ENCODE results near the gene JAZF1.

Gene JAZF1

DNA sequence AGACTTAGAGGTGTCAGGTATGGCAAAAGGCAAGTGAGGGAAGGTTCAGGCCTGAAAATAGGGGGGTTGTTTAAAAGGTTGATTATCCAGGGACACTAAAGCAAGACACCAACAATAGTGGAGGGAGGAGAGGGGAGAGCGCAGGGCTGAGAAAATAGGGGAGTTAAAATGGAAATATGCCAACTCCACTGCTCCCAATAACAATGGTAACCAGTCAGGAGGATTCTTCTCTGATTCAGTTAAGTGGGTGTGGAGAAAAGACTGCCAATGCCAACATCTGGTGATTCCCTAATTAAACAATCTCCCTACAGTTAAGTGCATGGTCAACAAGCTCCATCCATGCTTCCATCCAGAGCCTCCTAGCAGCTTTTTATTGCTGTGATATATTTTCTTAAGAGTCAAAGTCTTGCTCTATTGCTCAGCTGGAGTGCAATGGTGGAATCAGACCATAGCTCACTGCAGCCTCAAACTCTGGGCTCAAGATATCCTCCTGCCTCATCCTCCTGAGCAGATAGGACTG, 183.3 kb downstream of the JAZF1 start:
- in situ Hi-C loops (cut with HindIII; ENCODE audit: low pct_ligation_motif_present, low sequenced_read_pairs) = no loop called here
- Histone ChIP-seq H3K4me3 (ENCODE audit: low read depth, low read length) (no peak overlapping the region), H3K27me3 (replicated peaks) (no peaks in the 10 kb centered on the region), H3K36me3 (replicated peaks) (no peaks in the 10 kb centered on the region), H3K27ac (no peak overlapping the region)
- TF ChIP-seq, protein P1, sequence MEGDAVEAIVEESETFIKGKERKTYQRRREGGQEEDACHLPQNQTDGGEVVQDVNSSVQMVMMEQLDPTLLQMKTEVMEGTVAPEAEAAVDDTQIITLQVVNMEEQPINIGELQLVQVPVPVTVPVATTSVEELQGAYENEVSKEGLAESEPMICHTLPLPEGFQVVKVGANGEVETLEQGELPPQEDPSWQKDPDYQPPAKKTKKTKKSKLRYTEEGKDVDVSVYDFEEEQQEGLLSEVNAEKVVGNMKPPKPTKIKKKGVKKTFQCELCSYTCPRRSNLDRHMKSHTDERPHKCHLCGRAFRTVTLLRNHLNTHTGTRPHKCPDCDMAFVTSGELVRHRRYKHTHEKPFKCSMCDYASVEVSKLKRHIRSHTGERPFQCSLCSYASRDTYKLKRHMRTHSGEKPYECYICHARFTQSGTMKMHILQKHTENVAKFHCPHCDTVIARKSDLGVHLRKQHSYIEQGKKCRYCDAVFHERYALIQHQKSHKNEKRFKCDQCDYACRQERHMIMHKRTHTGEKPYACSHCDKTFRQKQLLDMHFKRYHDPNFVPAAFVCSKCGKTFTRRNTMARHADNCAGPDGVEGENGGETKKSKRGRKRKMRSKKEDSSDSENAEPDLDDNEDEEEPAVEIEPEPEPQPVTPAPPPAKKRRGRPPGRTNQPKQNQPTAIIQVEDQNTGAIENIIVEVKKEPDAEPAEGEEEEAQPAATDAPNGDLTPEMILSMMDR (IDR thresholded peaks at IDR 0.05; ENCODE audit: low read depth, low read length, missing control alignments) = no peak
- DNase-seq = no peak

DNA sequence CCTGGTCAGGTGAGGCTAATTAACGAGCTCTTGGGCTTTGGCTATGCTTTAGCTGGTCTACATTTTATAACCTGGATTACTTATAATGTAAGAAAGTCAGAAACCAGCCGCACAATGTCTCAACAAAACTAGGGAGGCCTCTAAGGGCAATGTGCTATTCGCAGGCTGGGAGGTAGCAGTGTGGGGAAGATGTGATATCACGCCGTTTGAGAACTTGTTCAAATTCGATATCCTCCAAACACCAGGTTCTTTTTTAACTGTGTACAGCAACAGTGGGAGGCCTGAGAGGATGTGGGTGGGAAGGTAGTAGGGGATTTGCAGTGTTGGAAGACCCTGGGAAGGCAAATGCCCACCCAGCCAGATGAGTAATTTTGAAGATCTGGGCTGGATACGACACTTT, 184.5 kb downstream of the JAZF1 start:
- TF ChIP-seq, protein P1 (IDR thresholded peaks at IDR 0.05; ENCODE audit: low read depth, low read length, missing control alignments) = no peak
- no peak for DNase-seq
- Histone ChIP-seq H3K27me3 (replicated peaks) (no peaks in the 10 kb centered on the region), H3K4me3 (ENCODE audit: low read depth, low read length) (no peak overlapping the region), H3K36me3 (replicated peaks) (no peaks in the 10 kb centered on the region), H3K27ac (no peak overlapping the region)
- in situ Hi-C loops (cut with HindIII; ENCODE audit: low pct_ligation_motif_present, low sequenced_read_pairs) = no loop called here

DNA sequence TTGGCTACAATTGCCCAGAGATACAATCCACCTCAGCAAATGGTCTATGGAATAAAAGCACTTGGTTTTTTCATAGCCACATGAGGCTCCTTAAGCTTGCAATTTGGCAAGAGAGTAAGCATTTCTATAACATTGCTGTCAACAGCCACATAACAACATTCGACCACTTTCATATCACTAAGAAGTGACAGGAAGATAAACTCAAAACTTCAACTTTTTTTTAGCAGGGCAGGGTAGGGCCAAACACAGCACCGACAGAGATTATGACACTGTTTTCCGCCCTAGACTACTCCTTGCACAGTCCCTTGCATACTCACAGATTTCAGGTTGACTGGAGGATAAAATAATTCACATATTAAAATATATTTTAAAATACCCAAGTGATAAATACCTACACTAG, 185.4 kb downstream of the JAZF1 start:
- no peaks in the 10 kb centered on the region for H3K36me3 ChIP-seq (replicated peaks)
- TF ChIP-seq, protein P1 (IDR thresholded peaks at IDR 0.05; ENCODE audit: low read depth, low read length, missing control alignments) = no peak
- no peak overlapping the region for H3K4me3 ChIP-seq (ENCODE audit: low read depth, low read length)
- in situ Hi-C loops (cut with HindIII; ENCODE audit: low pct_ligation_motif_present, low sequenced_read_pairs) = no loop called here
- H3K27ac ChIP-seq = no peak overlapping the region
- no peak for DNase-seq
- no peaks in the 10 kb centered on the region for H3K27me3 ChIP-seq (replicated peaks)

DNA sequence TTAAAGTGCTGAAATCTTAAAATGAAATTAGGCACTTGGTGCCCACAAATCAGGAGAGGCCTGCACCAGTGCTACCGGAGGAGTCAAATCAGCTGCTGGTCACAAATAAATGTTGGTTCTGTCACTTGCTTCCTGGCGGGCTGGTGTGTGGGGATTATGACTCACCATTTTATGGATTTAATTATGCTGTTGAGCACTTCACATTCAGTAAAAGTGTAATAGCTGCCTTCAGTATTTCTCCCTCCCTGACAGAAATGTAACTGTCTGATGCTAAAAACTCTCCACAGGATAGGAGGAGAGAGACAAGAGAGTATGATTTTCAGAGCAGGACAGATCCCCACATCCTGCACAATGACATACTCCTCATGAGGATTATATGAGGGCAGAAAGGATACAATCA, 186.0 kb downstream of the JAZF1 start:
- in situ Hi-C loops (cut with HindIII; ENCODE audit: low pct_ligation_motif_present, low sequenced_read_pairs) = no loop called here
- Histone ChIP-seq H3K27me3 (replicated peaks) (no peaks in the 10 kb centered on the region), H3K27ac (no peak overlapping the region), H3K4me3 (ENCODE audit: low read depth, low read length) (no peak overlapping the region), H3K36me3 (replicated peaks) (no peaks in the 10 kb centered on the region)
- TF ChIP-seq, protein P1 (IDR thresholded peaks at IDR 0.05; ENCODE audit: low read depth, low read length, missing control alignments) = no peak
- no peak for DNase-seq

DNA sequence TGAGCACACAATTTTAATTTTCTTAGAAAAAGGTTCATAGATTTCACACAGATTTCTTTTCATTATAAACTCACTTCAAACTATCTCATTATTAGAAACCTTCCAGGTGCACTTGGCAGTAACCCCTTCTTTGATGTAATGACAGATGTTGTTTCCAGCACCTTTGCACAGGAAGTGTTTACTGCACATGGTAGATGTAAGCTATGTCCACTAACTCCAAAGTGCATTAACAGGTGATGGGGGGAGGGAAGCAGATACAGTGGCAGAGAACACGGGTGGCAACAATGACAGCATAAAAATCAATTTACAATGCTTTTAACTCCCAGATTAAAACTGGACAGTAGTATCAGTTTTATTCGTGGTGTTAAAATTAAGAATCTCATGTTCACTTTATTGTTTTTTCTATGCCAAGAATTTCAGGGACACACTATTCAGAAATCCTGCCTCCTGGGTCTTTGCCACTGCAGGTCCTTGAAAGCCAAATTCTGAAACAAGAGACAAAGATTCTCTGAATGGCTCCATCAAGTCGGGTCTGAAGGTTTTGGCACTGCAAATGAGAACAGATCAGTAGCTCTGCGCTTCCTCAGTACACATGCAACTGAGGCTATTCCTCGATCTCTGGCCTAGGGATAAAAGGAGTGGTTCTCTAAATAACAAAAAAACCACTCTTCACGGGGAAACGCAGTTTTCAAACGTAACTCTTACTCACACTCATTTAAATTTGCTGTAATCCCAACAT, 187.7 kb downstream of the JAZF1 start:
- Histone ChIP-seq H3K27me3 (replicated peaks) (no peaks in the 10 kb centered on the region), H3K36me3 (replicated peaks) (no peaks in the 10 kb centered on the region), H3K27ac (no peak overlapping the region), H3K4me3 (ENCODE audit: low read depth, low read length) (no peak overlapping the region)
- in situ Hi-C loops (cut with HindIII; ENCODE audit: low pct_ligation_motif_present, low sequenced_read_pairs) = no loop called here
- no peak for DNase-seq
- TF ChIP-seq, protein P1 (IDR thresholded peaks at IDR 0.05; ENCODE audit: low read depth, low read length, missing control alignments) = no peak

DNA sequence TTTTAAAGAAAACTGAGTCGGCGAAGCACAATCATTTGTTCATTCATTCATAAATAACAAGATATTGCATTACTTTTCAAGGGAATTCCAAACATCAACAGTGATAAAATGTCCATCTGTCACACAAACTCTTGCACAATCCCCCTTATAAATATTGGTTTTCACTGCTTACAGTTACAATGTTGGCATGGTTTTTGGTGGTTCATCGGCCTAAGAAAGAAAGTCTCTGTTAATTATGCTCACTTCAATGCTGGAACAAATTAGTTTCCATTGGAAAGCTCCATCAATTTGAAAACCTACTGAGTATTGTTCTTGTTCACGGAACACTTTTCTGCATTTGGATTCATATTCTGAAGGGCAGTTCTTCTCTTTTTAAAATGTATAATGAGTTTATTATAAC, 188.5 kb downstream of the JAZF1 start:
- Histone ChIP-seq H3K27ac (no peak overlapping the region), H3K27me3 (replicated peaks) (no peaks in the 10 kb centered on the region), H3K4me3 (ENCODE audit: low read depth, low read length) (no peak overlapping the region), H3K36me3 (replicated peaks) (no peaks in the 10 kb centered on the region)
- in situ Hi-C loops (cut with HindIII; ENCODE audit: low pct_ligation_motif_present, low sequenced_read_pairs) = no loop called here
- no peak for DNase-seq
- TF ChIP-seq, protein P1 (IDR thresholded peaks at IDR 0.05; ENCODE audit: low read depth, low read length, missing control alignments) = no peak

Measured in brain microvascular endothelial cell (primary cell).